ENCODE results near the gene ITIH4.

DNA sequence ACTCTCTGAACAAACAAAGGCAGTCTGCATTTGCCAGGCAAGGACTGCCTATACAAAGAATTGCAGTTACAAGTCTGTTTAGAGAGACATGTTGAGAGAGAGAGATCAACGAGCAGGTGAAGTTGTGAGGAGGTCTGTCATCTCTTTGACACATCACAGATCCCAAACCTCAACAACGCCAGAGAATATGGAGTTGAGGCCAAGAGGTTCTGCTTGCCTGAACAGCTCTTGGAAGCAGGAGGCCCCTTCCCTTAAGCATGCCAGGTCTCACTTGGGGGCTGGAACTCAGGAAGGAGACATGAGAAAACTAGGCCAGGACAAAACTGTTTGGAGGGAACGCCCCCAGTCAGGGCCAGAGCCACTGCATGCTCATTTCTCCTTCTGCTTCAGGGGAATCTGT is 26.7 kb upstream of the ITIH4 start:
- TF ChIP-seq MYBL2 (IDR thresholded peaks at IDR 0.05; ENCODE audit: low read depth) (no peak), MYBL2 (CRISPR knock-in tag; IDR thresholded peaks at IDR 0.05; ENCODE audit: borderline replicate concordance) (no peak), SIN3A (IDR thresholded peaks at IDR 0.05; ENCODE audit: borderline replicate concordance in 2 of 2, control insufficient read depth in 1 of 2, low read depth in 2 of 2, low read length in 2 of 2) (no peak), JUND (IDR thresholded peaks at IDR 0.05; ENCODE audit: borderline replicate concordance, low read depth, low read length) (no peak), JUND (tag; IDR thresholded peaks at IDR 0.05; ENCODE audit: borderline replicate concordance, low read depth, low read length) (no peak), ZNF639 (CRISPR knock-in tag; conservative IDR thresholded peaks at IDR 0.05 in 1 of 2, IDR thresholded peaks at IDR 0.05 in 1 of 2) (no peak), NFRKB (IDR thresholded peaks at IDR 0.05; ENCODE audit: low read depth) (no peak), GTF3C2 (IDR thresholded peaks at IDR 0.05; ENCODE audit: borderline replicate concordance, extremely low read depth, insufficient read length) (no peak), POLR2AphosphoS5 (IDR thresholded peaks at IDR 0.05; ENCODE audit: control insufficient read depth, insufficient read depth, low read depth, low read length) (no peak), SIN3B (IDR thresholded peaks at IDR 0.05; ENCODE audit: low read depth) (no peak), ARID1B (IDR thresholded peaks at IDR 0.05) (no peak), GABPA (tag; conservative IDR thresholded peaks at IDR 0.05; ENCODE audit: low read depth) (no peak), TAL1 (IDR thresholded peaks at IDR 0.05) (no peak), TARDBP (IDR thresholded peaks at IDR 0.05) (no peak), ZNF274 (IDR thresholded peaks at IDR 0.05; ENCODE audit: borderline replicate concordance, low read depth, low read length) (no peak)
- TF ChIP-seq, protein P1, sequence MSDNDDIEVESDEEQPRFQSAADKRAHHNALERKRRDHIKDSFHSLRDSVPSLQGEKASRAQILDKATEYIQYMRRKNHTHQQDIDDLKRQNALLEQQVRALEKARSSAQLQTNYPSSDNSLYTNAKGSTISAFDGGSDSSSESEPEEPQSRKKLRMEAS (CRISPR knock-in tag; IDR thresholded peaks at IDR 0.05), result no peak

Data from K562 (cell line).